Mesothelial cell of epicardium (in vitro differentiated cells): ENCODE measurements around the gene FMN2. TPM values are rescaled to one million over a fixed set of nuclear protein-coding genes. Genes with fewer than 3 reads are reported as not detected.

Experiments used
- DNase-seq, 2 experiments: peaks; one replicate each; pipeline ENCODE4 v3.0.0; 2021; ENCODE audit warnings: low spot score in 2 of 2; ENCODE audit not compliant: unreplicated experiment in 2 of 2
- H3K27ac Mint-ChIP-seq: 2 replicates; pipeline ENCODE4 v1.8.0; 2021; ENCODE audit warnings: mixed read lengths
- H3K27me3 Mint-ChIP-seq: 2 replicates; pipeline ENCODE4 v1.8.0; 2021; ENCODE audit warnings: low read depth, mixed read lengths
- H3K36me3 Mint-ChIP-seq: 2 replicates; pipeline ENCODE4 v1.8.0; 2021; ENCODE audit warnings: mixed read lengths
- H3K4me1 Mint-ChIP-seq: 2 replicates; pipeline ENCODE4 v1.8.0; 2021; ENCODE audit warnings: mixed read lengths
- H3K4me3 Mint-ChIP-seq: 2 replicates; pipeline ENCODE4 v1.8.0; 2021; ENCODE audit warnings: mild to moderate bottlenecking, moderate library complexity, mixed read lengths
- H3K9me3 Mint-ChIP-seq: 2 replicates; pipeline ENCODE4 v1.8.0; 2021; ENCODE audit warnings: mixed read lengths
- CTCF ChIP-seq: fragments of 200-600 bp; sonication (generic); IDR thresholded peaks from one replicate; pipeline ENCODE4 v1.5.0; 2021; ENCODE audit warnings: antibody characterized with exemption; ENCODE audit not compliant: unreplicated experiment
- total RNA-seq: library from RNA; stranded (reverse); gene quantifications from 3 replicates; pipeline ENCODE4 v1.2.1, GENCODE V29; 2021

Gene FMN2
- total RNA-seq, 1 donor from 2014 or later, result 0.54 TPM

- no peak overlapping the region for H3K27ac Mint-ChIP-seq
- H3K4me1 Mint-ChIP-seq, result peaks cover 5% of the 10 kb centered on the region
- no peak overlapping the region for H3K4me3 Mint-ChIP-seq
- no peaks in the 10 kb centered on the region for H3K36me3 Mint-ChIP-seq
- TF ChIP-seq CTCF, result no peak
- no peaks in the 10 kb centered on the region for H3K9me3 Mint-ChIP-seq
- no peak for DNase-seq
- H3K27me3 Mint-ChIP-seq, result peaks cover 33% of the 10 kb centered on the region
These were observed 47.8 kb downstream of the FMN2 start for GRCh38 chr1:240139511-240139910.

- Mint-ChIP-seq H3K27ac (no peak overlapping the region), H3K4me3 (no peak overlapping the region), H3K9me3 (no peaks in the 10 kb centered on the region), H3K36me3 (no peaks in the 10 kb centered on the region), H3K4me1 (no peaks in the 10 kb centered on the region), H3K27me3 (peaks cover 35% of the 10 kb centered on the region)
- no peak for DNase-seq
- TF ChIP-seq CTCF, result no peak
These were observed 53.4 kb downstream of the FMN2 start for GRCh38 chr1:240145120-240145519.

GRCh38 chr1:240148333-240148732, 56.6 kb downstream of the FMN2 start:
- Mint-ChIP-seq H3K36me3 (no peaks in the 10 kb centered on the region), H3K4me3 (no peak overlapping the region), H3K4me1 (no peaks in the 10 kb centered on the region), H3K9me3 (no peaks in the 10 kb centered on the region), H3K27me3 (peaks cover 33% of the 10 kb centered on the region), H3K27ac (no peak overlapping the region)
- TF ChIP-seq CTCF, result no peak
- no peak for DNase-seq

GRCh38 chr1:240149484-240150094, 57.9 kb downstream of the FMN2 start:
- H3K27me3 Mint-ChIP-seq, result peaks cover 23% of the 10 kb centered on the region
- DNase-seq, result no peak
- H3K4me3 Mint-ChIP-seq, result no peak overlapping the region
- H3K27ac Mint-ChIP-seq, result no peak overlapping the region
- no peaks in the 10 kb centered on the region for H3K9me3 Mint-ChIP-seq
- H3K4me1 Mint-ChIP-seq, result no peaks in the 10 kb centered on the region
- no peaks in the 10 kb centered on the region for H3K36me3 Mint-ChIP-seq
- peak; percentile 93 for TF ChIP-seq CTCF

- Mint-ChIP-seq H3K36me3 (no peaks in the 10 kb centered on the region), H3K4me1 (no peaks in the 10 kb centered on the region), H3K4me3 (no peak overlapping the region), H3K9me3 (no peaks in the 10 kb centered on the region), H3K27ac (no peak overlapping the region), H3K27me3 (peaks cover 20% of the 10 kb centered on the region)
- no peak for DNase-seq
- TF ChIP-seq CTCF, result no peak
These were observed 59.6 kb downstream of the FMN2 start for GRCh38 chr1:240151136-240151735.
